HG03103 (cell line): ENCODE results near the gene HIPK1.
"Not testable (repeated sequence)": the region's sequence is repeated elsewhere in the genome, so short reads cannot be mapped to it uniquely, and the experiment has no call there.

Source experiments
- ATAC-seq: cut with Tn5 transposase; IDR thresholded peaks from one replicate; pipeline ENCODE4 v1.9.1; 2021; ENCODE audit warnings: low read depth; ENCODE audit not compliant: unreplicated experiment

Gene HIPK1

GRCh38 chr1:113942527-113942926, 13.4 kb downstream of the HIPK1 start:
- no peak for ATAC-seq

- no peak for ATAC-seq
These were observed 14.1 kb downstream of the HIPK1 start for GRCh38 chr1:113943028-113943811.

- ATAC-seq: no peak
These were observed 16.2 kb downstream of the HIPK1 start for GRCh38 chr1:113945329-113945728.

GRCh38 chr1:113946112-113946511, 17.0 kb downstream of the HIPK1 start:
- ATAC-seq: no peak

- no peak for ATAC-seq
These were observed 17.7 kb downstream of the HIPK1 start for GRCh38 chr1:113946678-113947387.

- ATAC-seq: no peak
These were observed 18.4 kb downstream of the HIPK1 start for GRCh38 chr1:113947388-113948107.

GRCh38 chr1:113948151-113948550, 19.0 kb downstream of the HIPK1 start:
- ATAC-seq: not testable (repeated sequence)

- no peak for ATAC-seq
These were observed 19.9 kb downstream of the HIPK1 start for GRCh38 chr1:113949007-113949406.

GRCh38 chr1:113950908-113951307, 21.8 kb downstream of the HIPK1 start:
- ATAC-seq: no peak

GRCh38 chr1:113951719-113952118, 22.6 kb downstream of the HIPK1 start:
- ATAC-seq: no peak

- ATAC-seq: no peak
These were observed 28.9 kb downstream of the HIPK1 start for GRCh38 chr1:113957984-113958383.

GRCh38 chr1:113958691-113959090, 29.6 kb downstream of the HIPK1 start:
- no peak for ATAC-seq

- no peak for ATAC-seq
These were observed 34.3 kb downstream of the HIPK1 start for GRCh38 chr1:113963281-113963906.

- ATAC-seq: no peak
These were observed 36.7 kb downstream of the HIPK1 start for GRCh38 chr1:113965703-113966412.

- no peak for ATAC-seq
These were observed 43.8 kb downstream of the HIPK1 start for GRCh38 chr1:113972954-113973353.

- no peak for ATAC-seq
These were observed 46.2 kb downstream of the HIPK1 start for GRCh38 chr1:113975211-113975895.

GRCh38 chr1:113976609-113977278, 47.6 kb downstream of the HIPK1 start:
- ATAC-seq: no peak

- ATAC-seq: no peak
These were observed 48.8 kb downstream of the HIPK1 start for GRCh38 chr1:113977906-113978305.
